Measurements from ENCODE around the gene CTDSP2.

The CTDSP2 gene

DNA sequence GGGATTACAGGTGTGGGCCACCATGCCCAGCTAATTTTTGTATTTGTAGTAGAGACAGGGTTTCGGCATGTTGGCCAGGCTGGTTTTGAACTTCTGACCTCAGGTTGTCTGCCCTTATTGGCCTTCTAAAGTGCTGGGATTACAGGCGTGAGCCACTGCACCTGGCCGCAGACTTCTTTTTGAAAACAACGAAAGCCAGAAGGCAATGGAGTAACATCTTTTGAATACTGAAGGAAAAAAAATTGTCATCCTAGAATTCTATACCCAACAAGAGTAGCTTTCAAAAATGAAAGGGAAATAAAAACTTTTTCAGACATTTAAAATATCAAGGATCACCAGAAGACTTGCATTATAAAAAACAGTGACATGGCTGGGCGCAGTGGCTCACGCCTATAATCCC is 38.7 kb upstream of the CTDSP2 start:
- no peaks in the 10 kb centered on the region for H4K20me1 ChIP-seq (ENCODE audit: control insufficient read depth, insufficient read depth, low read depth, low read length)
- H3K36me3 ChIP-seq (ENCODE audit: control insufficient read depth, low read length), result no peaks in the 10 kb centered on the region
- H3K4me3 ChIP-seq (ENCODE audit: low read length), result no peak overlapping the region
- no peaks in the 10 kb centered on the region for H3K9me3 ChIP-seq (ENCODE audit: control insufficient read depth, insufficient read depth, low read length)
- H3K9me2 ChIP-seq (replicated peaks; ENCODE audit: control insufficient read depth, low read length), result no peaks in the 10 kb centered on the region
- no peak overlapping the region for H3K27ac ChIP-seq (ENCODE audit: low read depth, low read length)
- no peaks in the 10 kb centered on the region for H3F3A ChIP-seq (ENCODE audit: control insufficient read depth, insufficient read depth)
- TF ChIP-seq, protein P1, sequence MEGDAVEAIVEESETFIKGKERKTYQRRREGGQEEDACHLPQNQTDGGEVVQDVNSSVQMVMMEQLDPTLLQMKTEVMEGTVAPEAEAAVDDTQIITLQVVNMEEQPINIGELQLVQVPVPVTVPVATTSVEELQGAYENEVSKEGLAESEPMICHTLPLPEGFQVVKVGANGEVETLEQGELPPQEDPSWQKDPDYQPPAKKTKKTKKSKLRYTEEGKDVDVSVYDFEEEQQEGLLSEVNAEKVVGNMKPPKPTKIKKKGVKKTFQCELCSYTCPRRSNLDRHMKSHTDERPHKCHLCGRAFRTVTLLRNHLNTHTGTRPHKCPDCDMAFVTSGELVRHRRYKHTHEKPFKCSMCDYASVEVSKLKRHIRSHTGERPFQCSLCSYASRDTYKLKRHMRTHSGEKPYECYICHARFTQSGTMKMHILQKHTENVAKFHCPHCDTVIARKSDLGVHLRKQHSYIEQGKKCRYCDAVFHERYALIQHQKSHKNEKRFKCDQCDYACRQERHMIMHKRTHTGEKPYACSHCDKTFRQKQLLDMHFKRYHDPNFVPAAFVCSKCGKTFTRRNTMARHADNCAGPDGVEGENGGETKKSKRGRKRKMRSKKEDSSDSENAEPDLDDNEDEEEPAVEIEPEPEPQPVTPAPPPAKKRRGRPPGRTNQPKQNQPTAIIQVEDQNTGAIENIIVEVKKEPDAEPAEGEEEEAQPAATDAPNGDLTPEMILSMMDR (IDR thresholded peaks at IDR 0.05; ENCODE audit: low read depth, low read length, poor library complexity, severe bottlenecking), result no peak
- TF ChIP-seq EZH2phosphoT487 (IDR thresholded peaks at IDR 0.05; ENCODE audit: borderline replicate concordance, low read length), result no peak
- no peak overlapping the region for H3K4me2 ChIP-seq (ENCODE audit: low read length)
- H3K79me2 ChIP-seq (ENCODE audit: control insufficient read depth, low read length), result no peaks in the 10 kb centered on the region
- H3K4me1 ChIP-seq (ENCODE audit: control insufficient read depth, low read length), result peaks cover 12% of the 10 kb centered on the region
- H3K27me3 ChIP-seq (ENCODE audit: control insufficient read depth, low read length), result peaks cover 6% of the 10 kb centered on the region

GRCh38 chr12:57883700-57884099 is 37.2 kb upstream of the CTDSP2 start:
- Histone ChIP-seq H3K27ac (ENCODE audit: low read depth, low read length) (no peak overlapping the region), H3K9me3 (ENCODE audit: control insufficient read depth, insufficient read depth, low read length) (no peaks in the 10 kb centered on the region), H3K4me3 (ENCODE audit: low read length) (no peak overlapping the region), H3K4me2 (ENCODE audit: low read length) (no peak overlapping the region), H3K79me2 (ENCODE audit: control insufficient read depth, low read length) (no peaks in the 10 kb centered on the region), H3K27me3 (ENCODE audit: control insufficient read depth, low read length) (peaks cover 6% of the 10 kb centered on the region), H3F3A (ENCODE audit: control insufficient read depth, insufficient read depth) (no peaks in the 10 kb centered on the region), H3K4me1 (ENCODE audit: control insufficient read depth, low read length) (peaks cover 9% of the 10 kb centered on the region), H3K9me2 (replicated peaks; ENCODE audit: control insufficient read depth, low read length) (no peaks in the 10 kb centered on the region), H3K36me3 (ENCODE audit: control insufficient read depth, low read length) (no peaks in the 10 kb centered on the region), H4K20me1 (ENCODE audit: control insufficient read depth, insufficient read depth, low read depth, low read length) (no peaks in the 10 kb centered on the region)
- no peak for TF ChIP-seq EZH2phosphoT487 (IDR thresholded peaks at IDR 0.05; ENCODE audit: borderline replicate concordance, low read length)
- TF ChIP-seq, protein P1 (IDR thresholded peaks at IDR 0.05; ENCODE audit: low read depth, low read length, poor library complexity, severe bottlenecking), result no peak

DNA sequence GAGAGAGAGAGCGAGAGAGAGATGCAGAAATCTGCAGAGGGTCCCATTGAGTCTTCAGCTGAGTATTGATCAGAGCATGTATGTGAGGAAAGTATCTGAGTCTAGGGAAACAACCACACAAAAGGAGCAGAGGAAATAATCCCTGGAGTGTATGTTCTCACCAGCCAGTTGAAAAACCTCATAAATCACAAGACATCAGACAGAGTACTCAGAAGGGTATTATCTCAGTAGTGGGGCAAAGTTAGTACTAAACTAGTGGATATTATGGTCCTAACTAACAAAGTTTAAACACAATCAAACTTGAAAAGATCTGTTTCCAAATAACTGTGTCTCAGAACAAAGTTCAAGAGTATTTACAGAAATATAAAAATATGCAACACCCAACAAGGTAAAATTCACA is 36.5 kb upstream of the CTDSP2 start:
- Histone ChIP-seq H3K79me2 (ENCODE audit: control insufficient read depth, low read length) (no peaks in the 10 kb centered on the region), H3K36me3 (ENCODE audit: control insufficient read depth, low read length) (no peaks in the 10 kb centered on the region), H3K27ac (ENCODE audit: low read depth, low read length) (no peak overlapping the region), H3K4me3 (ENCODE audit: low read length) (no peak overlapping the region), H3F3A (ENCODE audit: control insufficient read depth, insufficient read depth) (no peaks in the 10 kb centered on the region), H3K4me2 (ENCODE audit: low read length) (no peak overlapping the region), H4K20me1 (ENCODE audit: control insufficient read depth, insufficient read depth, low read depth, low read length) (no peaks in the 10 kb centered on the region), H3K4me1 (ENCODE audit: control insufficient read depth, low read length) (peaks cover 3% of the 10 kb centered on the region), H3K27me3 (ENCODE audit: control insufficient read depth, low read length) (peaks cover 6% of the 10 kb centered on the region), H3K9me2 (replicated peaks; ENCODE audit: control insufficient read depth, low read length) (no peaks in the 10 kb centered on the region), H3K9me3 (ENCODE audit: control insufficient read depth, insufficient read depth, low read length) (no peaks in the 10 kb centered on the region)
- no peak for TF ChIP-seq EZH2phosphoT487 (IDR thresholded peaks at IDR 0.05; ENCODE audit: borderline replicate concordance, low read length)
- TF ChIP-seq, protein P1 (IDR thresholded peaks at IDR 0.05; ENCODE audit: low read depth, low read length, poor library complexity, severe bottlenecking), result no peak

DNA sequence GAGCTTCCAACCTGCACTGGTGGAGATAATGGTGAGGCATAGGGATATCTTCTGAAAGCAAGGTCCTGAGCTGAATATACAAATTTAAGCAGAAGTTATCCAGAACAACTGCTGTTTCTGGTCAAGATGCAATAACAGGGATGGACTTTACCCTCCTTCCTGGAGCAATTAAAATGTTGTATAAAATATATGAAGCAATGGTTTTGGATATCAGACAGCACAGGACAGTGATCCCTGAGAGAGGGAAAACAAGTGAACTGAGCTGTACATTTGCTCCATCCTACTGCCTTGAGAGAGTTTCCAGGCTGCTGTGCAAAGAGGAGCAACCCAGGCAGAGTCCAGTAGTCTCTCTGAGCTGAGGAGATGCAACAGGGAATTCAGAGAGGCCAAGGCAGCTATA is 36.0 kb upstream of the CTDSP2 start:
- H3K27ac ChIP-seq (ENCODE audit: low read depth, low read length), result no peak overlapping the region
- no peak overlapping the region for H3K4me3 ChIP-seq (ENCODE audit: low read length)
- TF ChIP-seq, protein P1 (IDR thresholded peaks at IDR 0.05; ENCODE audit: low read depth, low read length, poor library complexity, severe bottlenecking), result no peak
- no peak for TF ChIP-seq EZH2phosphoT487 (IDR thresholded peaks at IDR 0.05; ENCODE audit: borderline replicate concordance, low read length)
- H3K79me2 ChIP-seq (ENCODE audit: control insufficient read depth, low read length), result no peaks in the 10 kb centered on the region
- peaks cover 6% of the 10 kb centered on the region for H3K27me3 ChIP-seq (ENCODE audit: control insufficient read depth, low read length)
- no peaks in the 10 kb centered on the region for H4K20me1 ChIP-seq (ENCODE audit: control insufficient read depth, insufficient read depth, low read depth, low read length)
- H3F3A ChIP-seq (ENCODE audit: control insufficient read depth, insufficient read depth), result no peaks in the 10 kb centered on the region
- H3K4me1 ChIP-seq (ENCODE audit: control insufficient read depth, low read length), result no peaks in the 10 kb centered on the region
- no peak overlapping the region for H3K4me2 ChIP-seq (ENCODE audit: low read length)
- no peaks in the 10 kb centered on the region for H3K9me2 ChIP-seq (replicated peaks; ENCODE audit: control insufficient read depth, low read length)
- no peaks in the 10 kb centered on the region for H3K36me3 ChIP-seq (ENCODE audit: control insufficient read depth, low read length)
- H3K9me3 ChIP-seq (ENCODE audit: control insufficient read depth, insufficient read depth, low read length), result no peaks in the 10 kb centered on the region
